GM21737 (cell line): ENCODE results near the gene SPDL1.
"Not testable (repeated sequence)": the region's sequence is repeated elsewhere in the genome, so short reads cannot be mapped to it uniquely, and the experiment has no call there.

Experiments used
- ATAC-seq: cut with Tn5 transposase; IDR thresholded peaks from one replicate; pipeline ENCODE4 v1.9.1; 2021; ENCODE audit warnings: mild to moderate bottlenecking, moderate library complexity; ENCODE audit not compliant: unreplicated experiment

The SPDL1 gene

GRCh38 chr5:169574134-169574646, 9.4 kb upstream of the SPDL1 start:
- no peak for ATAC-seq

GRCh38 chr5:169576181-169576598, 7.4 kb upstream of the SPDL1 start:
- no peak for ATAC-seq

GRCh38 chr5:169577951-169578350, 5.6 kb upstream of the SPDL1 start:
- no peak for ATAC-seq

GRCh38 chr5:169580964-169581363, 2.6 kb upstream of the SPDL1 start:
- ATAC-seq = no peak

- peak; percentile 34 for ATAC-seq
Observed at GRCh38 chr5:169581580-169582227, 1.9 kb upstream of the SPDL1 start.

- peak; percentile 24 for ATAC-seq
Observed at GRCh38 chr5:169583101-169583423, 511 bp upstream of the SPDL1 start.

GRCh38 chr5:169584998-169585451, 1.5 kb downstream of the SPDL1 start:
- ATAC-seq = no peak

- no peak for ATAC-seq
Observed at GRCh38 chr5:169590602-169591001, 7.0 kb downstream of the SPDL1 start.

- ATAC-seq = no peak
Observed at GRCh38 chr5:169591636-169592035, 8.1 kb downstream of the SPDL1 start.

- no peak for ATAC-seq
Observed at GRCh38 chr5:169592937-169593650, 9.5 kb downstream of the SPDL1 start.

GRCh38 chr5:169595172-169595820, 11.7 kb downstream of the SPDL1 start:
- no peak for ATAC-seq

- no peak for ATAC-seq
Observed at GRCh38 chr5:169599451-169599850, 15.9 kb downstream of the SPDL1 start.

- ATAC-seq = no peak
Observed at GRCh38 chr5:169602535-169602934, 19.0 kb downstream of the SPDL1 start.

GRCh38 chr5:169606279-169606678, 22.7 kb downstream of the SPDL1 start:
- no peak for ATAC-seq

GRCh38 chr5:169607882-169608281, 24.3 kb downstream of the SPDL1 start:
- no peak for ATAC-seq

GRCh38 chr5:169609716-169610115, 26.1 kb downstream of the SPDL1 start:
- ATAC-seq = no peak

GRCh38 chr5:169610606-169611005, 27.0 kb downstream of the SPDL1 start:
- ATAC-seq = no peak

- no peak for ATAC-seq
Observed at GRCh38 chr5:169615561-169615960, 32.0 kb downstream of the SPDL1 start.

- not testable (repeated sequence) for ATAC-seq
Observed at GRCh38 chr5:169624307-169624706, 40.7 kb downstream of the SPDL1 start.

- ATAC-seq = no peak
Observed at GRCh38 chr5:169626779-169627178, 43.2 kb downstream of the SPDL1 start.

- no peak for ATAC-seq
Observed at GRCh38 chr5:169627551-169627950, 44.0 kb downstream of the SPDL1 start.

- ATAC-seq = no peak
Observed at GRCh38 chr5:169628892-169629291, 45.3 kb downstream of the SPDL1 start.
